KMS-11 (cell line): ENCODE measurements around the gene TDRD10.

Source experiments
- H2AFZ ChIP-seq: fragments of 200-600 bp; sonication (generic); 2 replicates; pipeline ENCODE4 v1.6.1; 2016; ENCODE audit warnings: antibody characterized with exemption, mixed run types, low read depth
- H3K27ac ChIP-seq: fragments of 200-600 bp; sonication (generic); 2 replicates; pipeline ENCODE4 v1.6.1; 2016; ENCODE audit warnings: mild to moderate bottlenecking, mixed run types
- H3K27me3 ChIP-seq: fragments of 200-600 bp; sonication (generic); 2 replicates; pipeline ENCODE4 v1.6.1; 2017; ENCODE audit warnings: mild to moderate bottlenecking, low read depth, mixed run types, moderate library complexity; ENCODE audit not compliant: insufficient read depth
- H3K36me3 ChIP-seq: fragments of 200-600 bp; sonication (generic); 2 replicates; pipeline ENCODE4 v1.6.1; 2017; ENCODE audit warnings: mild to moderate bottlenecking, mixed run types; ENCODE audit not compliant: insufficient read depth
- H3K4me1 ChIP-seq: fragments of 200-600 bp; sonication (generic); 2 replicates; pipeline ENCODE4 v1.6.1; 2016; ENCODE audit warnings: mild to moderate bottlenecking, low read depth, mixed run types; ENCODE audit not compliant: poor library complexity, severe bottlenecking
- H3K4me2 ChIP-seq: fragments of 200-600 bp; sonication (generic); 2 replicates; pipeline ENCODE4 v1.7.0; 2016; ENCODE audit warnings: mild to moderate bottlenecking, mixed run types
- H3K4me3 ChIP-seq: fragments of 200-600 bp; sonication (generic); IDR thresholded peaks from 2 replicates; pipeline ENCODE4 v1.6.1; 2017; ENCODE audit warnings: low read depth, low read length, mixed read lengths; ENCODE audit not compliant: insufficient read depth
- H3K79me2 ChIP-seq: fragments of 200-600 bp; sonication (generic); 2 replicates; pipeline ENCODE4 v1.6.1; 2016; ENCODE audit warnings: low read depth, mixed run types; ENCODE audit not compliant: insufficient read depth
- H3K9ac ChIP-seq: fragments of 200-600 bp; sonication (generic); 2 replicates; pipeline ENCODE4 v1.6.1; 2016; ENCODE audit warnings: mild to moderate bottlenecking, mixed run types
- H4K20me1 ChIP-seq: fragments of 200-600 bp; sonication (generic); 2 replicates; pipeline ENCODE4 v1.6.1; 2016; ENCODE audit warnings: mild to moderate bottlenecking, mixed run types; ENCODE audit not compliant: insufficient read depth
- CTCF ChIP-seq: fragments of 200-600 bp; sonication (generic); conservative IDR thresholded peaks from 2 replicates; pipeline ENCODE4 v1.6.1; 2017; ENCODE audit warnings: low read depth, mild to moderate bottlenecking, antibody characterized with exemption, low read length, moderate library complexity, mixed read lengths

TDRD10 gene

GRCh38 chr1:154499446-154499845 is 2.6 kb upstream of the TDRD10 start:
- Histone ChIP-seq H3K9ac (no peak overlapping the region), H3K4me2 (no peak overlapping the region), H3K4me3 (no peak overlapping the region), H3K79me2 (no peaks in the 10 kb centered on the region), H2AFZ (no peak overlapping the region), H4K20me1 (no peaks in the 10 kb centered on the region), H3K36me3 (no peaks in the 10 kb centered on the region), H3K27ac (no peak overlapping the region), H3K27me3 (no peaks in the 10 kb centered on the region), H3K4me1 (peaks cover 13% of the 10 kb centered on the region)
- TF ChIP-seq CTCF = no peak

GRCh38 chr1:154500533-154500932 is 1.5 kb upstream of the TDRD10 start:
- Histone ChIP-seq H3K79me2 (no peaks in the 10 kb centered on the region), H3K4me1 (peaks cover 13% of the 10 kb centered on the region)

DNA sequence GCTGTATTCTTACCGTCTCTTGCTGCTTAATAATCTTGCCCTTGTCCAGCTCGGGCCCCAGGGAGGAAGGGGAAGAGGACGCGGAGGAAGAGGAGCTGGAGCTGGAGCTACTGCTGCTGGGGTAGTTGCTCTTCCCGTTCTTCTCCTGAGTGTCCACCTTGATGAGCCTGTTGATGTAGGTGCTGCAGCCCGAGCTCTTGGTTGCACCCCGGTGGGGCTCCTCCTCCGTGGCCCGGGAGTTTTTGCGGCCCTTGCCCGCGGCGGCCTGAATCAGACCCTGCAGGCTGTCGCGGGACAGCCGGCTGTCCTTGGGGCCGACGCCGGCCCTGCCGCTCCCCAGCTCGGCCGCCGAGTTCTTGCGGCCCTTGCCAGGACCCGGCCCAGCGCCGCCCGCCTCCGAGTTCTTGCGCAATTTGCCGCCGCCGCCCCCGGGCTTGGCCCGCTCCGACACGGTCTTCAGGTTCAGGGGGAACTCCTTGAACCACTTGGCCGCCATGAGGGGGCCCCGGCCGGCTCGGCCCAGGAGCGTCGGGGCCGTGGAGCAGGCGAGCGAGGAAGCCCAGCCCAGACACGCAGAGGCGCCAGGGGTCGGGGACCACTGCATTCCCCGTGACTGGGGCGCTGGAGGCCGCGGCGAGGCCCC is 475 bp upstream of the TDRD10 start:
- Histone ChIP-seq H4K20me1 (no peaks in the 10 kb centered on the region), H3K9ac (no peak overlapping the region), H3K4me1 (peaks cover 11% of the 10 kb centered on the region), H2AFZ (no peak overlapping the region), H3K36me3 (no peaks in the 10 kb centered on the region), H3K79me2 (no peaks in the 10 kb centered on the region), H3K27ac (no peak overlapping the region), H3K4me3 (no peak overlapping the region), H3K27me3 (no peaks in the 10 kb centered on the region), H3K4me2 (no peak overlapping the region)
- TF ChIP-seq CTCF = no peak

More at GRCh38 chr1:154500533-154500932, 1.5 kb upstream of the TDRD10 start:
- Histone ChIP-seq H3K27me3 (no peaks in the 10 kb centered on the region), H2AFZ (no peak overlapping the region), H3K4me3 (no peak overlapping the region), H3K9ac (no peak overlapping the region), H3K27ac (no peak overlapping the region), H4K20me1 (no peaks in the 10 kb centered on the region), H3K36me3 (no peaks in the 10 kb centered on the region), H3K4me2 (no peak overlapping the region)
- TF ChIP-seq CTCF = no peak

GRCh38 chr1:154502744-154503115 is 711 bp downstream of the TDRD10 start:
- H4K20me1 ChIP-seq = no peaks in the 10 kb centered on the region
- no peak for TF ChIP-seq CTCF
- H2AFZ ChIP-seq = no peak overlapping the region
- H3K4me2 ChIP-seq = no peak overlapping the region
- no peak overlapping the region for H3K4me3 ChIP-seq
- H3K27me3 ChIP-seq = no peaks in the 10 kb centered on the region
- H3K27ac ChIP-seq = no peak overlapping the region
- no peaks in the 10 kb centered on the region for H3K36me3 ChIP-seq
- no peak overlapping the region for H3K9ac ChIP-seq
- H3K79me2 ChIP-seq = no peaks in the 10 kb centered on the region
- no peaks in the 10 kb centered on the region for H3K4me1 ChIP-seq
